NOMO-1 treated with dmso at 0.1 percent for 144 hours (cell line): ENCODE results near the gene SIX3.
A peak's percentile ranks its signal among the peaks of the same experiment; 100 is the strongest.

ENCODE experiments used
- DNase-seq: peaks from one replicate; lab custom pipeline; 2025; ENCODE audit not compliant: unreplicated experiment; lab: John Stamatoyannopoulos, UW

SIX3 gene

DNA sequence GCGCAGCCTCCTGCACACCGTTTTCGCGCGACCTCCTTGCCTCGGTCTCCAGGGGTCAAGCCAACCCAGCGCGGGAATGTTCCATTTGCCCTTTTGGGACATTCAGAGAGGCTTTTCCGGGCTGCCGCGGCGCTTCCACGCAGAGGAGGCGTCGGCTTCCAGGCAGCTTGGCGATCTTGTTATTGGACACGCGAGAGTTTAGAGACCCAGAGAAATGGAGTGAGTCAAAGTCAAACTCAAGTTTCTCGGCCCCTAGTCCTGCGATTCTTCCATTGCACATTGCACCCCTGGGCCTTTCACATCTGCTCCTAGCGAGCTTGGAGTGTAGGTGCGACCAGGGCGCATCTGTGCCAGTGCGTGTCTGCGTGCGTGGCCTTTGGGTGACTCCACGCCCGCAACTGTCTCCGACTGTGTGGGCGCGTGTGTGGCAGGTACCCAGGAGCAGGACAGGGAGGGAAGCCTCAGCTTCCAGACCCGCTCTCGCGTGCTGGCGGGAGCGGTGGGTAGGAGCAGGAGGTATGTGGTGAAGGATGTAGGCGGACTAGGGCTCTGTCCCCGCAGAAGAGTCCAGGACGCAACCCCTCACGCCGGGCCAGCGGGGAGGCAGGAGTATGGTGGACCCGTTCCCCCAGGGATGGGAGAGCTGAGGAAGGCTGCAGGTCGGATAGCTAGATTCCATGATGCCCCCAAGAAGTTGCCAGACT lies 13.5 kb downstream of the SIX3 start:
- DNase-seq, result no peak

DNA sequence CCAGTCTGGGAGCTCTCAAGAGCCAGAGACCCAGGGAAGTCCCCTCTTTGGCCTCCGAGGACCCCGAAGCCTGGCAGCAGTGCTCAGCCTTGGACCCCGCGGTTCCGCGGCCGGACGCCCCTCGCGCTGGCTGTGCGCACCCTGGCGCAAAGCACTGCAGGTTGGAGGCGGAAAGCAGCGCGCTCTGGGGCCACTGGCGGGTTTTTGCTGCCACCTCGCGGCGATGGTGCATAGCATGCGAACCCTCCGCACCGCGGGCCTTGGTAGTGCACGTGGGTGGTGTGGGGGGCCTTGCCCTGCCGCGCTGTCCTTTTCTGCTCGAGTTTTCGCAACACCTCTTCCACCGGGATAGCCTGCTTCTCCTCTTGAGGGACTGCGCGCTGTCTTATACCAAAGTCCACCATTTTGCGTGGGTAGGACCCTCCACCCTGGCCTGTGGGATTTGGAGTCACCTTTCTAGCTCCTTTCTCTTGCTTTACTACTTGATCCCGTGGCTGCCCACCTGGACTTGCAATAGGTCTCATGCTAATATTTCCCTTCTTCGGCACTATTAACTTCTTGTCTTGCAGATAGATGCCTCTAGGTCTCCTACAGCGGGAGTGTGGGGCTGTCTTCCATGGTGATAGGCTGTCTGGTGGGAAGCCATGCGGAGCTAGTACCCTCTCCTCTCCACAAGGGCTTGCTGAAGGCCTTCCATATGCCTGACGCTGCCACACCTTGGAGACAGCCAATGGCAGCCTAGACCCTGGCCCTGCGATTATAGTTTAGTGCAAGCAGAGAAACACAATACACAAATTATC lies 14.3 kb downstream of the SIX3 start:
- peak; percentile 26 for DNase-seq

GRCh38 chr2:44956843-44957242 lies 15.3 kb downstream of the SIX3 start:
- DNase-seq, result no peak

- no peak for DNase-seq
These were observed 16.3 kb downstream of the SIX3 start for GRCh38 chr2:44957656-44958327.

GRCh38 chr2:44959855-44960254 lies 18.4 kb downstream of the SIX3 start:
- DNase-seq, result no peak

- DNase-seq, result no peak
These were observed 19.4 kb downstream of the SIX3 start for GRCh38 chr2:44960871-44961270.

DNA sequence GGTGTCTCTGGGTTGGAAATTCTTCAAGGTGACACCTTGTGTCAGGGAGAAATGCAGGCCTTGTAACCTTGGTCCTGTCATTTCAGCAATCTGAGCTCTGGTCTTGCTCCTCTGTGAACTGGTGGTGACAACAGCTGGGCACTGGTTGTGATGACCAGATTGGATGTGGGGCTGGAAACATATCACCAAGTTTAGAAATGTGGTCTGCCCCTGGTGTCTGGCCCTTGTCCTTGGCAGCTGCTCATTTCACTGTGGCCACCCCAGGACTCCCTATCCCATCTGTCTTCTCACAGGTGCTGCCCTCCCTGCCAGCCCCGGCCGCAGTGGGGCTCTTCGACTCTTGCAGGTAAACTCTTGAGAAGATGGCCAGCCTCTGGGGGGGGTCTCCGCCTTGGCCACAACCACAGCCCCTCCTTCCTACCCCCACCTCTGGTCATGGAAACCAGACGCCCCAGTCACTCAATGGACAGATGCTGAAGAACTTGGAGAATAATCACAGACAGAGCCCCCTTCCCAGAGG lies 20.7 kb downstream of the SIX3 start:
- DNase-seq, result no peak

DNA sequence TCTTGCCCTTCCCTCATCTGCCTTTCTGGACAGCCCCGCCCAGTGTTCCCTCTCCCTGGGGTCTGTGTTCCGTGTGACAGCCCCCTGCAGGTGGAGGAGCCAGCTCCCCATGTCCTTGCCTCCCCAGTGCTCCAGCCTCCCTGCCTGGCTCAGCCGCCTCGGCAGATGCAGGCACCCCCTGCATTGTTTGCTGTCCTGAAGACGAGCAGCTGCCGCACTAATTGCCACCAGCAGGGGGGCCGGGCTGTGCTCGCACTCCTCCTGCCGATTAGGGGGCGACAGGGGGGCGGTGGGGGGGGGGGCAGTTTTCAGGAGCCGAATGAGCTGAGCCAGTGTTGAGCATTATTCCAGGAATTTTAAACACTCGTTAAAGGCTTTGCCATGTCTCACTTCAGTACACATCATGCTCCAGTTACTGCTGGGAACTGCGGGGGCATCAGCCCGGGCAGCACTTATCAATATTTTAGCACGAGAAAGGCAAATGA lies 23.3 kb downstream of the SIX3 start:
- DNase-seq, result no peak

- DNase-seq, result no peak
These were observed 24.2 kb downstream of the SIX3 start for GRCh38 chr2:44965684-44966083.

GRCh38 chr2:44967056-44967455 lies 25.6 kb downstream of the SIX3 start:
- no peak for DNase-seq

- no peak for DNase-seq
These were observed 26.4 kb downstream of the SIX3 start for GRCh38 chr2:44967727-44968432.

DNA sequence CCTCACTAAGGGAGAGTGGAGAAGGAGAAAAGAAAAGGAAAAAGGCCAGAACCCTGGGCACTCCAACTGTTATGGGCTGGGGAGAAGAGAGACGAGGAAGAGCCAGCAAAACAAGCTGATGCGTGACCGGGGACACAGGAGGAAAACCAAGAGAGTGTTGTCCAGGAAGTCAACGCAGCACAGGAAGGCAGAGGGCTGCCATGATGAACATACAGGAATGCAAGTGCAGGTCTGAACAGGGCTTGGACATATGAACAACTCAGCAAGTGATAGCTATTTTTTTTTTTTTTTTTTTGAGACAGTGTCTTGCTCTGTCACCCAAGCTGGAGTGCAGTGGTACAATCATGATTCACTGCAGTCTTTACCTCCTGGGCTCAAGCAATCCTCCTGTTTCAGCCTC lies 28.4 kb downstream of the SIX3 start:
- no peak for DNase-seq

DNA sequence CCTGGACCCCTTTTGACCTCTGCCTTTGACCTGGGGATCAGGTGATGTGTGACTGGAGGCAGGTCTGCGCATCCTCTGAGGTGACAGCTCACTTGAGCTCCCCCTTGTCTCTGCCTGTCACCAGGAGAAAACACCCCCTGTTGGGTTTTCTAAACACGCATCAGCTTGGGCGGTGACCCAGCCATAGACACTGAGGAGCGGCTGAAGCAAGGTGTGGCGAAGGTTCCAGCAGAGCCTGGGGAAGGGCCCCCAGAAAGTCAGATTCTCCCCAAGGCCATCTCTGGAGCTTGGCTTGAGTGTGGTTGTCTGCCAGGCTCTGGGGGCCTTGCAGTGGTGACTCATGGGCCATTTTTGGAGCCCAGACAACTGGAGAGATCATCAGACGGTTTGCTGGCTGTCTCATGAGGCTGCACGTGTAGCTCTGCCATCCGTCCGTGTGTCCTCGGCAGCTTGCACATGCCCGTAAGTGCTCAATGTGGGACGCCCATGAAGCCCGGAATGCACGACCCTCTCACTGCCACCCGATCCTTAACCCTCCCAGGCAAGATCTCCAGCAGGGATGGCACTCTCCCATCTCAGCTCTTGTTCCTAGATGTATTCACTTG lies 29.4 kb downstream of the SIX3 start:
- DNase-seq, result no peak

DNA sequence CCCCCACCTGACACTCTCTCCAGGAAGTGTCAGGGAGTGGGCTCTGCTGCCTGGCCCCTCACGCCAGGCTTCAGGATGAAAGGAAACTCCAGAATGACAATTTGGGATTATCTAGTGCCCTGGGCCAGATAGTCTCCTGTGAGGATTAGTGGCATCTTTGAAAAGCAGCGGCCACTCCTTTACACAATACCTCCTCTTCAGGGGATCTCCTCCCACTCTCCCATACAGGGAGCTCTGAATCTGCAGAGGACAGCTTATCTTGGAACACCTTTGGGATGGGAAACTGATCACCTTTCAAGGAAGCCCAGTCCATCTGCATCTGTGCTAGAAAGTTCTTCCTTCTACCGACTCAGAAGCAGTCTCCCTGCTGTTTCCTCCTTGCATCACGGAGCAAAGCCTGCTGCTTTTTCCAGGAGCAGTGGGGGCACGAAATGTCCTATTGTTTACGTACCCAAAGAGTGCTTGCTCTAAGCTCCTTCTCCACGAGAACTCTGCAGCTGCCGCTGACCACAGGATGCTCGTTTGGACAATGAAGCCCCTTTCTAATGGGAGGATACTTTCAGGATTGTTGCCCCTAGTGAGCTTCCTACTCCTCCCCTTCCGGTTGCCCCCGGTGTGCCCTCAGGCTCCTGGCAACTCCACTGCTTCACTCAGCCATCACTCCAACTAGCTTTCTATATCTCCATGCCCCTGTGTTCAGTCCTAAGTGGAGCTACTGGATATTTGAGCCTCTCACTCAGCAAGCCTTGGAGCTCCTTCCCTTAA lies 31.5 kb downstream of the SIX3 start:
- no peak for DNase-seq

GRCh38 chr2:44974064-44974715 lies 32.7 kb downstream of the SIX3 start:
- no peak for DNase-seq

DNA sequence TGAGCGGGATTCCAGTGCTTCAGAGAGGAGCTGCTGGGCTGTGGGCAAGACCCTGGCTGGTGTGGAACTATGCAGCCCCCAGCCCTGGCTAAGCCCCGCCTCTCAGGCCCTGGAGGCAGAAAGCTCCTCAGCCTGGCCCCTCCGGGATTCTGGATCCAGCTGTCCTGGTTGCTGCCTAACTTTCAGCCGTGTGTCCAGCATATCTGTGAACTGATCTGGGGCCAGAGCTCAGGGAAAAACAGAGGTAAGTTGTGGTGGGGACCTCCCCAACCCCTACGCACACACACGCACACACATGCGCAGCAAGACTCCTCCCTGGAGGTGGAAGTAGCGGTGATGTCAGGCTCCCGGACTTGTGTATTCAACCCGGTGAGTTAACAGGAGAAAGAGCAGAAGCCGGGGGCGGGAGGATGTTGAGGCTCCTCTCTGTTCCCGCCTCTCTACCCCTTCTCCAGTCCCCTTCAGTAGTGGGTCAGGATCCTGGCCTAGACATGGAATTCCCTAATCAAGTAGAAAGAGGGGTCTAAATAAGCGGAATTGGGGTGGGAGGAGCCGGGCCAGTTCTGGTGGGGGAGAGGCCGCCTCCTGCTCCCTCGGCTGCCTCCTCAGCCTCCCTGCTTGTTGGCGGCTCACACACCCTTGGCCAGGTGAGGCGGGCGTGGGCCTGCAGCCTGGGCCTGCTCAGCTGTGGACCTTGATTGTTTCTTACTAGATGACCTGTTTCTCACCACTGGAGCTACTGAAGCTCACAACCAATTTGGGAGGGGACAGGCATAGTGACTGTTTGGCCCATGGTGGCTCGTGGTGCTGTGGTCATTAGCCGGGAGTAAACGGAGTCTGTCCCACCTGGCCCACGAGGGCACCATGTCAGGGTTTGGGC lies 34.3 kb downstream of the SIX3 start:
- no peak for DNase-seq

DNA sequence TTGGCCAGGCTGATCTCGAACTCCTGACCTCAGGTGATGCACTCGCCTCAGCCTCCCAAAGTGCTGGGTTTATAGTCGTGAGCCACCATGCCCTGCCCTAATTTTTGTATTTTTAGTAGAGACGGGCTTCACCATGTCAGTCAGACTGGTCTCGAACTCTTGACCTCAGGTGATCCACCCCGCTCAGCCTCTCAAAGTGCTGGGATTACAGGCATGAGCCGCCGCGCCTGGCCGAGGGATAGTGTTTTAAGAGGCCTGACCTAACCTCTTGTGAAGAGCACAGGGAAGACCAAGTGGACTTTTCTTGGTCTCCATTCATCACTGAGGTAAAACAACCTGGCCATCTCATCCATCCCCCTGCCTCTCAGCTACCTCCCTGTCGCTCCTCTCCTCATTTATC lies 38.1 kb downstream of the SIX3 start:
- DNase-seq, result no peak
